ENCODE data around the gene NCOA3. TPM values are rescaled to one million over a fixed set of nuclear protein-coding genes. Genes with fewer than 3 reads are reported as not detected.

Gene NCOA3
- total and polyA plus RNA-seq, 2 donors (not counting 1 experiment from before 2014, with no cell fraction given): 22.3 to 23.1 TPM

- H3K79me2 ChIP-seq (ENCODE audit: control insufficient read depth, insufficient read depth, low read length): no peaks in the 10 kb centered on the region
- H3K9ac ChIP-seq (ENCODE audit: insufficient read depth, low read length): no peak overlapping the region
- no peak overlapping the region for H3K27ac ChIP-seq (ENCODE audit: insufficient read depth, low read length)
- H4K20me1 ChIP-seq (ENCODE audit: control insufficient read depth, extremely low read depth, insufficient read depth, low read length): no peaks in the 10 kb centered on the region
- no peak for TF ChIP-seq CTCF (conservative IDR thresholded peaks at IDR 0.05 in 1 of 2, IDR thresholded peaks at IDR 0.05 in 1 of 2; ENCODE audit: low read depth in 1 of 2, low read length in 2 of 2)
- TF ChIP-seq EZH2 (IDR thresholded peaks at IDR 0.05; ENCODE audit: low read length, missing control alignments): no peak
- no peaks in the 10 kb centered on the region for H3K27me3 ChIP-seq (ENCODE audit: control insufficient read depth, insufficient read depth, low read length)
- DNase-seq (ENCODE audit: low read depth in 2 of 2): no peak
- no peaks in the 10 kb centered on the region for H3K9me3 ChIP-seq (ENCODE audit: control insufficient read depth, insufficient read depth, low read depth, low read length)
- peaks cover 8% of the 10 kb centered on the region for H3K4me1 ChIP-seq (ENCODE audit: control insufficient read depth, extremely low read depth, insufficient read depth, low read length)
- H2AFZ ChIP-seq (ENCODE audit: low read length): no peak overlapping the region
- H3K36me3 ChIP-seq (ENCODE audit: control insufficient read depth, insufficient read depth, low read length): no peaks in the 10 kb centered on the region
- H3K4me3 ChIP-seq (replicated peaks in 1 of 4; ENCODE audit: control extremely low read depth in 1 of 4, insufficient read depth in 1 of 4, low read depth in 3 of 4, low read length in 4 of 4): no peak overlapping the region
- H3K4me2 ChIP-seq (ENCODE audit: extremely low read depth, insufficient read depth, low read length): no peak overlapping the region
Measured at GRCh38 chr20:47466704-47467459, 34.8 kb upstream of the NCOA3 start.

GRCh38 chr20:47468290-47469050 lies 33.2 kb upstream of the NCOA3 start:
- DNase-seq (ENCODE audit: low read depth in 2 of 2): peak in 1 of 2 donors; percentile 7
- no peaks in the 10 kb centered on the region for H4K20me1 ChIP-seq (ENCODE audit: control insufficient read depth, extremely low read depth, insufficient read depth, low read length)
- peak overlapping the region; percentile 23 for H2AFZ ChIP-seq (ENCODE audit: low read length)
- H3K27ac ChIP-seq (ENCODE audit: insufficient read depth, low read length): no peak overlapping the region
- H3K4me3 ChIP-seq (replicated peaks in 1 of 4; ENCODE audit: control extremely low read depth in 1 of 4, insufficient read depth in 1 of 4, low read depth in 3 of 4, low read length in 4 of 4): no peak overlapping the region
- H3K27me3 ChIP-seq (ENCODE audit: control insufficient read depth, insufficient read depth, low read length): no peaks in the 10 kb centered on the region
- no peaks in the 10 kb centered on the region for H3K36me3 ChIP-seq (ENCODE audit: control insufficient read depth, insufficient read depth, low read length)
- H3K9ac ChIP-seq (ENCODE audit: insufficient read depth, low read length): no peak overlapping the region
- no peaks in the 10 kb centered on the region for H3K9me3 ChIP-seq (ENCODE audit: control insufficient read depth, insufficient read depth, low read depth, low read length)
- H3K4me2 ChIP-seq (ENCODE audit: extremely low read depth, insufficient read depth, low read length): no peak overlapping the region
- TF ChIP-seq EZH2 (IDR thresholded peaks at IDR 0.05; ENCODE audit: low read length, missing control alignments): no peak
- no peak for TF ChIP-seq CTCF (conservative IDR thresholded peaks at IDR 0.05 in 1 of 2, IDR thresholded peaks at IDR 0.05 in 1 of 2; ENCODE audit: low read depth in 1 of 2, low read length in 2 of 2)
- H3K79me2 ChIP-seq (ENCODE audit: control insufficient read depth, insufficient read depth, low read length): no peaks in the 10 kb centered on the region
- H3K4me1 ChIP-seq (ENCODE audit: control insufficient read depth, extremely low read depth, insufficient read depth, low read length): peaks cover 8% of the 10 kb centered on the region

- Histone ChIP-seq H3K79me2 (ENCODE audit: control insufficient read depth, insufficient read depth, low read length) (no peaks in the 10 kb centered on the region), H3K27ac (ENCODE audit: insufficient read depth, low read length) (no peak overlapping the region), H3K9me3 (ENCODE audit: control insufficient read depth, insufficient read depth, low read depth, low read length) (no peaks in the 10 kb centered on the region), H3K4me3 (replicated peaks in 1 of 4; ENCODE audit: control extremely low read depth in 1 of 4, insufficient read depth in 1 of 4, low read depth in 3 of 4, low read length in 4 of 4) (no peak overlapping the region), H2AFZ (ENCODE audit: low read length) (no peak overlapping the region), H3K36me3 (ENCODE audit: control insufficient read depth, insufficient read depth, low read length) (no peaks in the 10 kb centered on the region), H3K27me3 (ENCODE audit: control insufficient read depth, insufficient read depth, low read length) (no peaks in the 10 kb centered on the region), H3K9ac (ENCODE audit: insufficient read depth, low read length) (no peak overlapping the region), H3K4me1 (ENCODE audit: control insufficient read depth, extremely low read depth, insufficient read depth, low read length) (no peaks in the 10 kb centered on the region), H3K4me2 (ENCODE audit: extremely low read depth, insufficient read depth, low read length) (no peak overlapping the region), H4K20me1 (ENCODE audit: control insufficient read depth, extremely low read depth, insufficient read depth, low read length) (no peaks in the 10 kb centered on the region)
- TF ChIP-seq EZH2 (IDR thresholded peaks at IDR 0.05; ENCODE audit: low read length, missing control alignments) (no peak), CTCF (conservative IDR thresholded peaks at IDR 0.05 in 1 of 2, IDR thresholded peaks at IDR 0.05 in 1 of 2; ENCODE audit: low read depth in 1 of 2, low read length in 2 of 2) (no peak)
- DNase-seq (ENCODE audit: low read depth in 2 of 2): no peak
Measured at GRCh38 chr20:47475419-47476044, 26.2 kb upstream of the NCOA3 start.
